Activated CD8-positive, alpha-beta memory T cell treated with anti-CD3 and anti-CD28 coated beads for 24 hours (primary cell): ENCODE measurements around the gene PLN.

ENCODE experiments used
- DNase-seq: peaks from one replicate; pipeline ENCODE4 v3.0.0-alpha.2; 2020

The PLN gene

GRCh38 chr6:118580585-118581419 is 32.7 kb downstream of the PLN start:
- no peak for DNase-seq

- no peak for DNase-seq
Observed at GRCh38 chr6:118581489-118581959, 33.4 kb downstream of the PLN start.

GRCh38 chr6:118584911-118585310 is 36.8 kb downstream of the PLN start:
- DNase-seq = no peak

- no peak for DNase-seq
Observed at GRCh38 chr6:118586746-118587485, 38.8 kb downstream of the PLN start.

GRCh38 chr6:118588626-118589025 is 40.5 kb downstream of the PLN start:
- DNase-seq = no peak

GRCh38 chr6:118589186-118589585 is 41.1 kb downstream of the PLN start:
- DNase-seq = no peak

- DNase-seq = no peak
Observed at GRCh38 chr6:118589649-118590365, 41.7 kb downstream of the PLN start.

- no peak for DNase-seq
Observed at GRCh38 chr6:118591897-118592296, 43.8 kb downstream of the PLN start.

GRCh38 chr6:118594877-118595276 is 46.8 kb downstream of the PLN start:
- DNase-seq = no peak

GRCh38 chr6:118596774-118597320 is 48.8 kb downstream of the PLN start:
- no peak for DNase-seq

- no peak for DNase-seq
Observed at GRCh38 chr6:118597636-118598035, 49.5 kb downstream of the PLN start.

GRCh38 chr6:118598324-118598723 is 50.2 kb downstream of the PLN start:
- no peak for DNase-seq

GRCh38 chr6:118602300-118602699 is 54.2 kb downstream of the PLN start:
- no peak for DNase-seq

GRCh38 chr6:118603372-118603771 is 55.3 kb downstream of the PLN start:
- no peak for DNase-seq

- no peak for DNase-seq
Observed at GRCh38 chr6:118606268-118606667, 58.2 kb downstream of the PLN start.

- no peak for DNase-seq
Observed at GRCh38 chr6:118606858-118607257, 58.8 kb downstream of the PLN start.
